IPS-NIHi7 (cell line): ENCODE measurements around the gene HDAC7.

ENCODE experiments used
- DNase-seq: peaks from one replicate; pipeline ENCODE4 v3.0.0; 2012; ENCODE audit warnings: mixed read lengths; ENCODE audit errors: extremely low spot score

Gene HDAC7

DNA sequence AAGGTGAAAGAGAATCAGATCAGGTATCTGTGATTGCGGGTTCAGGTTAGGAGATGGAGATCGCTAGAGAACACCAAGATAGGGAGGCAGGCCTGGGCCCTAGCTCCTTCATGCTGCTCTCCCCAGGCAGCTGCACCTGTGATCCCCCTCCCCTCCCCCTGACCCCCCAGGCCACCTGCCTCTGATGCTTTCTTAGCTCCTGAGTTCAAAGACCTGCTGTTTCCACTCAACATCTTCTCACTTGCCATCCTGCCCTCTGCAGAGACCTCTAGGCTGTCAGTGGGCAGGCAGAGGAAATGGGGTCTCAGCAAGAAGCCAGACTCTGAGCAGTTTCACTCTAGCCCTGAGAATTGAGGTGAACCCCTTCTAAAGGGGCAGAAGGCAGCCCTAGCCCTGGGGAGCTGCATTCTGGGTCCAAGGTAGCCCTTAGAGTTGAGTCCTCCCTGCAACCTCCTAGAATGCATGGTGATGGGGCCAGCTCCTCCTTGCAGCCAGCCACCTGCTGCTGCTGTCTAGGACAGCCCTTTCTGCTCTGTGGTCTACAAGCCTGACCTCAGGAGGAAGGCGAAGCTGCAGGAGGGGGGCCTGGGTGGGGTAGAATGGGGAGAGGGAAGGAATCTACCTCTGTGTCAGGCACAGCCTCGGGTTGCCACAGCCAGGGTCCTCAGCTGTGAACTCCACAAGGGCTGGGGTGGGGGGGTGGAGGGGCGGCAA is 53.0 kb downstream of the HDAC7 start:
- no peak for DNase-seq

DNA sequence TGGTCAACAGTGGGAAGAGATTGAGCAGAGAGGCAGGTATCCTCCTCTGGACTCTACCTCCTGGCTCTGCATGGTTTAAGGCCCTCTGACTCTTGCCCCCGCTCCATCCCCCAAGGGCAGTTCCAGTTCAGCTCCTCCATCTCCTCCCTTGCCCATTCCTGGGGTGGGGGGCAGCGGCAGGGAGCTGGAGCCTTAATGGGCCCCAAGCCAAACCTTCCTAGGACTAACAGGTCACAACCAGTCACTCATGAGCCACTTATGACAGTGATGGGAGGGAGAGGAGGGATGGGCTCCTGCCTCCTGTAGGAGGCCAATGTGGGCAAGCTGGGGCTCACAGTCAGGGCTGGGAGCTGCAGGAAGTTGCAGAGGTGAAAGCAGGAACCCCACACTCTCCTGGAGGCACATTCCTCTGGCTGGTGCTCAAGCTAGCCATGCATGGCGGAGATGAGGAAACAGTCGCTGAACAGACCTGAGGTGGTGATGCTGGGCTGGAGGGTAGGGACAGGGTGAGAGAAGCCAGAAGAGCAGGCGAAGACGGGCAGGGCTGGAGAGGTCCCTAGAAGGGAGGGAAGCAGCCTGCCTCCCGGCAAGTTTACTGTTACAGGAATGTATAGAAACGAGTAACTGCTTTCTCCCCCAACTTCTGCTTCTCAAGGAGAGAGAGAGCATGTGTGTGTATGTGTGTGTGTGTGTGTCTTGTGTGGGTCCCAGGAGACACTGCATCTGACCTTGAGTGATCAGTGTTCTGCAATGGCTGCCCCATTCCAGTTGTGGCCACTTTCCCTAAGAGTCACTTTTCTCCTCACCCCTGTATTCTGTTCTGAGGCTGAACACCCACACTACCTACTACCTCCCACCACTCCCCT is 56.0 kb downstream of the HDAC7 start:
- DNase-seq, result no peak

DNA sequence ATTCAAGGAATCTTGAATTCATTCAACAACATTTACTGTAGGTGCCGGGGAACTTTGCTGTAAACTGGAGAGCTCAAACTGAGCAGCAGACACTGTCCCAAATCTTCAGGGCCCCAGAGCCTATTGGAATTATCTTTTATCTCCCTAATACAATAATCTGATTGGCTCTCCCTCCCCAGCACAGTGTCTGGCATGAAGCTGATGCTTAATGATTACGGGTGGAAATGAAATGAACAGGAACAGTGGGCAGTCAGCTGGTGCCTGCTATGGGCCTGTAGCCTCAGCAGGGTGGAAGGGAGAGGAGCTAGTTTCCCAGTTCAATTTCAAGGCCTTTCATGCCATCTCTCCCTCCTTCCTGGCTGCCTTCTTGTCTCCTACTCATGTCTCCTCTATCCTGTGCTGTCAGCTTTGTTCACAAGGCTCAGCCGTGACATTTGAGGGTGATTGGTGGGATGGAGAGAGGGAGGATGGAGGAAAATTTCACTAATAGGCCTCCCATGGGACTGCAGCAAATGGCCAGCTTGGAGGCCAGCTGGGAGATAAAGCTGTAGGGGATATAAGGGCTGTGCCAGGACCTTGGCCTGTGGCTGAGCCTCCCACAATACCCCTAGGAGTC is 56.7 kb downstream of the HDAC7 start:
- DNase-seq, result no peak

DNA sequence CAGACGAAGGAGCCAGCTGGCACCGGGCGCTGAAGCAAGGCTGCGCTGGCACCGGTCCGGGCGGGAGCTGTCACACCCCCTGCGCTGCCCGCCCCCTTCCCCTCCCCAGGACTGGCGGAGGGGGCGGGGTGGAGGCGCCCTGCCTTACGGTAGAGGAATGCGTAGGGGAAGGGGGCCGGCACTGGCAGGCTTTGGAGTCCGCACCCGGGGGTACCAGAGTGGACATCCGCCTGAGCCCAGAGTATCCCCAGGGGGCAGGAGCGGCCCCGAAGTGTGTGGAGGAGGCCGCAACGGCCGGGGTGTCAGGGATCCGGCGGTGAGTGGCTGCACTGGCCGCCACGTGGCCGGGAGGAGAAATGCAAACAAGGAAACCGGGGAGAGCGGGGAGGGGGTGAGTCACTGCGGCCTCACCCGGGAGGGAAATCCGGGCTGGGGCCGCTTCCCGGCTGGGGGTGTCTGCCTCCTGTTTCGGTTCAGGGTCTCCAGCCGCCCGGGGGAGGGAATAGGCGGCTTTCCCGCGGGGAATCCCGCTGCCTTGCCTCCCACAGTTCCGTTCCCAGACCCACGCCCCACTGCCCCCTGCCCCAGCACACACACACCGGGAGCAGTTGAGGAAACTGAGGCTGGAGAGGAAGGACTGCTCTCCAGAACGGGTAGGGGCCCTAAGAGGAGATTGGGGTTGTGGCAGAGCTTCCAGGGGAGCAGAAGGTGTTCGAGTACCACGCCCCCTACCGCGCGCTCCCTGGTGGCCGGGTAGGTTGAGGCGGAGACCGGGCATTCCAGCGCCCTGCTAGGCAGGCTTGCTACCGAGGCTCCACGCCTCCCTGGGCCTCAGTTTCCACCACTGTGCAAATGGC is 60.6 kb downstream of the HDAC7 start, which contains the start of gene RAPGEF3:
TSS of gene RAPGEF3 (minus strand) at position 47 of the 857 bp plus-strand sequence. CDS start 324 bp downstream, outside the sequence.
- DNase-seq, result peak; percentile 92

DNA sequence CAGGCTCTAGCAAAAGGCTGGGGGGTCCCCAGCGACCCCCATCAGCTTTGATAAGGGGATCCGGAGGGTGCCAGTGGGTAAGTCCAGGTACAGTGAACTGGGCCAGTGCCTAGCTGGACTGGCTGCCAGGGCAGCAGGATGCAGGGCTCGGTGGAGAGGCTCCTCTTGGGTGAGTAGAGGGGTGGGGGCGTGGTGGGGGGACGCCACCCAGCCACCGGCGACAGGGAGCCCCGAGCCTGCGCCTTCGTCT is 61.2 kb downstream of the HDAC7 start:
- DNase-seq, result no peak

DNA sequence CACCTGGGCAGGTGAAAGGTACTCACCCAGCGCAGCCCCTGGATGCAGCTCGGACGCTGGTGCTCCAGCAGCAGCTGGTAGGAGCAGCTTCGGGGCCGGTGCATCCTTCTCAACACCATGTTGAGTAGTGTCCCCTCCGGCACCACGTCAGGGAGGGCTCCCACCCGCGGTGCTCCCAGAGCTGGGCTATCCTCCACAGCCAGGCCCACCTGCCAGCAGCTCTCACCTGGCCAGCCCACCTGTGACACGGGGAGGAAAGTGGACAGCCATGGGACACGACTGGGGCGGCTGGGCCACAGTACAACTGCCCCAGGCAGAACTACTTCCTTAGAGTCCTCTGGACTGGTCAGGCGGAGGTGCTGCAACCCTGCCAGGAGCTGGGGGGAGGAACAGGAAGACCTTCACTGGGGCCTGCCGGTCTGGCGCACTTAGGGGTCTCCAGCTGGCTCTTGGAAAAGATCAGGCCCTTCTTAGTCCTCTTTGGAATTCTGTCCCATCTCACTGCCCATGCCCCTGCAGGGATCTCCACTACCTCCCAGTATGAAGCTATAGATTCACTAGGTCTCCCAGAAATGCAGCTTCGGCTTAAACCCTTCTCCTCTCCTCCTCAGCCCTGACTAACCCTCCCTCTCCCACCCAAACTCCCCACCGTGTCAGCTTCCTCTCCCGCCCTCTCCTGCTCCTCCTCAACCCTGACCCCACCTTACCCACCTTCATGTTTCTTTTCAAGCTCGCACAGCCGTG is 61.7 kb downstream of the HDAC7 start:
- peak; percentile 59 for DNase-seq

DNA sequence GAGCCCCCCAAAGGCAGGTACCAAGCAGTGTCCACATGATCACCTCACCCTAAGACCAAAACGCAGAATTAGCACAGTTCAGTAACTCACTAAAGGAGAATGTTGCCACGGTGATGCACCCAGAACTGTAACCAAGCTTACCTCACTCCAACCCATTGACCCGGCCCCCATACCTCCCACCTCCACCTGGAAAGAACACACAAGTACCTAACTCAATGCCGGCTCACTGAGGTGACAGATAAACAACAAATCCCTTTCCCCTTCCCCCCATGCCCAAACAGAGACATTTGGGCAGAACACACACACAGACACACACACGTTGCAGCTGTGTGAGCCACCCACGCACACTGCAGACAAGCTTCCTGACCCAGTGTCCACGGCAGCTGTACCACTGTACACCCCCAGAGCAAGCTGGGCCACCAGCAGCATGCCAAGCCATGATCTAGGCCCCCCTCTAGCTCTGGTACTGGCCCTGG is 62.3 kb downstream of the HDAC7 start:
- DNase-seq, result no peak

DNA sequence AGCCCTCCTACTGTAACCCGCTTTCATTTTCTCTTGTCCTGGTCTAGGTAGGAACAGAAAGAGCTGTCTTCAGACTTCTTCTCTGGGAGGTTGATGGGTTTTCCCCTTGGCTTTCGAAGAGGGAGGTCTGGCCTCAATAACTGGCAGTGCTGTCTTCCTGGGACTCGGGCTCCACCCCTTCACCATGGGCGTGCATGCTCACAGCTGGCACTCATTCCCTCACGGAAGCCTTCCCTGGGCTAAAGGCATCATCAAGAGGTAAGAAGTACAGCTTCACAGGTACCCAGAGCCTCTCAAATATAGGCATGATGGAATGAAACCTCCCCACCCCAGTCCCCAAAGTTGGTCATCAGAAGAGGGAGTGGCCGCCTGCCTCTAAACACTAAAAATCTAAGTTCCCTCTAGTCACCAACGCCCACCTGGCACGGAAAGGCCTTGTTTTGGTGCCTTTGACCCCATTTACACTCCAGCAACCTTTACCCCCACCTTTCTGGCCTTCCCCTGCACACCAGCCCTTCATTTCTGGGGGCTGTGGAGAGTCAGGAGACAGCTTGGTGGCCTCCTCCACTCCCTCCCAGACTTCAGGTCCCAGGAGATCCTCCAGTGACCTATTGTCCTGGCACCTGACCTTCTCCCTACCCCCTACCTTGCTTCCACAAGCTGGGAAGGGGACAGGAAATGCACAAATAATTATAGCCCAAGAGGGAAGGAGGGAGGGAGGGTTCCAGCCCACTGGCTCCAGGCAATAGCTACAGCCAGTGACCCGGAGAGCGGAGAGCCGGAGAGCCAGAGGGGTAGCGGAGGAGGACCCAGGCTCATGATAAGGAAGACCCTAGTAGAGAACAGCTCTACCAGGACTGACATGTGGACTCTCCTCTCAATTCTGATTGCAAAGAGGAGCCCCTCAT is 63.8 kb downstream of the HDAC7 start:
- no peak for DNase-seq

DNA sequence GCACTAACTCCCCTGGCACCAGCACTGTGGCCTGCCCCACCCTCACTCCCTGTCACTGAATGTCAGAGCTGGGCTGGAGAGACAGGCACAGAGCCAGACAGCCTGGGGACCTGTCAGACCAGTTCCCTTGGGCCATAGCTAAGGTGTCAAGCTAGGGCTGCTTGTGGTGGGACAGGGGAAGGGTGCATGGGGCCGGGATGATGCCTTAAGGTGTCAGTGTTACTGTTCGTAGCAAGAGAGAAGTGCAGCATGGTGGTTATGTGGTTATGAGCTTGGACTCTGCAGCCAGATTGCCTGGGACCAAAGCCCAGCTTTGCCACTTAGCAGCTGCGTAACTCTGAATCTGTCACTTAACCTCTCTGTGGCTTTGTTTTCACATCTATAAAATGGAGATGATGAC is 64.8 kb downstream of the HDAC7 start:
- no peak for DNase-seq

DNA sequence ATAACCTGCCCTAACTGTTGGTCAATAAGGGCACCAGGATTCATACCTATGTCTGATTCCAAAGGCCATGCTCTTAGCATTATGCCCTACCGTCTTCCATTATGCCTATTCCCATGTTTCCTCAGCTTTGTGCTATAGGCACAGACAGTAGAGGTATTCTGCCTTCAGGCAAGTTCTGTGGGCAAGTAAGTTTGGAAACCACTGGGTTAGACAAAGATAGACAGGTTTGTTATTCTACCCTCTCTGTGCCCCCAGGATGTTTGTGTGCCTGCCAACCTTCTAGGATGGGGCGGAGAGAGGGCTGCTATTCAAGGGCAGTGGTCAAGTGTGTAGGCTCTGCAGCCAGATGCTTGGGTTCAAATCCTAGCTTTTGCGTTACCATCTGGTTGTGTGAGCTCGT is 65.6 kb downstream of the HDAC7 start:
- no peak for DNase-seq

DNA sequence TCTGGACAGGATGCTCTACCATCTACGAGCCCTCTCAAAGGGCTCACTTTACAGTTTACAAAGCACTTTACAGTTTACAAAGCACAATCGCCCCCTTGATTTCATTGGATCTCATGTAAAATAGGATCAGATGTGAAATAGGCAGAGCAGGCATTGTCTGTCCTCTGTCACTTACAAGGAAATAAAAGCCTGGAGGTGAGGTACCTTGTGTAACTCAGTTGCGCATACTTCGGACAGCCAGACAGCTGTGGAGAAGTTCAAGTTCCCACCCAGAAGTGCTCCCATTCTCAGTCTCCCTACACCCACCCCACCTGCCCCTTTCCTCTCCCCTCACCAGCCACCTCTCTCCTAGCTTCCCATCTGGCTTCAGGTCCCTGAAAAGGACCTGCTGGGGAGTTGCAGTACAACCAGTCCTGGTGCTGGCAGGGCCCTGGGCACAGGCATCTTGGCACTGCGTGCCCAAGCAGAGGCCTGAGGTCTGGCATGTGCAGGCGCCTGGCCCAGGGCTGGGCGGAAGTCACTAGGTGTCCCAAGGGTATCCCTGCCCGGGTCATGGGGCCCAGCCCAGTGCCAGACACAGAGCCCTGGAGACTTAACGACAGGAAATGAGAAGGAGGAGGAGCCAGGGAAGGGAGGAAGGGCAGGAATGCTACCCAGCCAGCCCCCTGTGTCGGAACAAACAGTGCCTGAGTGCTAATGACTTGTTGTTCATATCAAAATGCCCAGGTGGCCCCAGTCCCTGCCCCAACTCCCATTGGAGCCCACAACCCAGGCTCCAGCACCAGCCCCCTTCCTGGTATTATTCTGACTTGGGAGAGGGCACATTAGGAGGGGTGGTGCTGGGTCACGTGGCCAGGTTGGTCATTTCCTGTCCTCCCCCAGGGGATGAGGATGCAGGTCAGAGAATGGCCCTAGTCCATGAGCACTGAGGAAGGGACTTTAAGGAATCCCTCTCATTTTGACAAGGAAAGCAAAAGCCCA is 66.4 kb downstream of the HDAC7 start:
- DNase-seq, result peak; percentile 73

DNA sequence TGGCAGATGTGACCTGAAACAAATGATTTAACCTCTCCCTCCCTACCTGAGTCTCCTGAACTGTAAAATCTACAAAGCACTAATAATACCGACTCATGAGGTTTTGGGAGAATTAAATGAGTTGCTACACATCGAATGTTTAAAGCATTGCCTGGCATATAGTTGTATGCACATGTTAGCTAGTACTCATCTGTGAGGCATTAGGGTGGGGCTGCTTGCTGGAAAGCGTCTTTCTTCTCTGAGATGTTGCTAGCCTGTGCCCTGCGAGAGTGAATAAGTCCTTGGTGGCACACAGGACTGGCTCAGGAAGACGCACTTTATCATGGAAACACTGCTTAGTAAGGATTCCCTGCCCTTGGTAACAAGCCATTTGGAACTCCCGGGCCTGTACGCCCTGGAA is 67.2 kb downstream of the HDAC7 start:
- DNase-seq, result no peak

DNA sequence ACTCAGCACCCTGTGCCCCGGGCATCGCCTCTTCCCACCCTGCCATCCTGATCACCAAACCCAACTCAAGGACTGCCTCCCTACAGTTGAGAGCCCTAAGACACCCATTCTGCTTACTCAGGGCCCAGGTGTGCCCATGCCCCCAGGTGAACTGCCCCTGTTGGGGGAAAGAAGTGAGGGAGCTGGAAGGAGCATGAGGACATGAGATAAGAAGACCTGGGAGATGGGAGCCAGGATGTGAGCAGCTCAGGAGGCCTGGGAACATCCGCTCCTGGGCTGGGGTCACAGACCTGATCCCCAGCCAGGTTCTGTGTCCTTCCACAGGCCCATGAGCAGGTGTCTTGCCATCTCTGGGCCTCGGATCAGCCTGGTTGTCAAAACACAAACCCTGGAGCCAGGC is 67.6 kb downstream of the HDAC7 start:
- DNase-seq, result no peak

DNA sequence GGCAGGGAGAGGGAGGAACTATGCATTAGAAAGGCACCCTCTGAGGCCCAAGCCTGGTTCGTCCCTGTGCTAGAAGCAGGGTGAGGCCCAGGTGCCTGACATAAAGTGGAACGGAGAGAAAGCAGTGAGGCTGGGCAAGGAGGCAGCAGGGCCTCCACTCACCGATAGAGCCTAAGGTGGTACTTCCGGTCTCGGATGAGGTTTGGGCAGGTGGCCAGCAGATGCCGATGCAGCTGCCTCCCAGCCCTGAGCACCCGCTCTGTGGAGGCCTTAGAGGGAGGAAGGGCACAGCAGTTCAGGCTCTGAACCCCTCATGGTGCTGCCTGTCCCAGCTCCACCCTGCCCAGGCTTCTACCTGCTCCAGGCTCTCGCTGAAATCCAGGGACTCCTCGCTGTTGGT is 68.1 kb downstream of the HDAC7 start:
- no peak for DNase-seq

DNA sequence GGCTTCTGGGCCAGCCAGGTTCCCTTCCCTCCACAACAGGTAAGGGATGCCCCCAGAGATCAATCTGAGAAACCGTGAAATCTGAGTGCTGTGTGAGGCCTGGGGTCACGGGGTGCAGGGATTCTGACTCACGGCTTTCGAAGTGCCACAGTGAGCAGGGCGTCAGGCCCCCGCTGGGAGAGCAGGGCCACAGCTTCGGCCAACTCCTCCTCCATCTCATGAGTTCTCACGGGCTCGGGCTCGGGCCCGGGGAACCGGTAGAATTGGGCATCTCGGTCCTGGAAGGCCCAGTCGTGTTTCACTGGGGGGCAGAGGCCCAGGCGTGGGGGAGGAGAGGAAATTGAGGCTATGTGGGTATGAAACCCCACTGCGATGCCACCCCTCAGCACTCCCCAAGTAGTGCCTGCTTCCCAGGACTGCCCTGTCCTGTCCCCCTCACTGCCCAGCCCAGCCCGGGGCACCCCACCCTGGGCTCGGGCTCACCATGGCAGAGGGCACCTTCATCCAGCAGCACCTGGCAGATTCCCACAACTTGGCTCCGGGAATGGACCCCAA is 68.7 kb downstream of the HDAC7 start:
- no peak for DNase-seq

DNA sequence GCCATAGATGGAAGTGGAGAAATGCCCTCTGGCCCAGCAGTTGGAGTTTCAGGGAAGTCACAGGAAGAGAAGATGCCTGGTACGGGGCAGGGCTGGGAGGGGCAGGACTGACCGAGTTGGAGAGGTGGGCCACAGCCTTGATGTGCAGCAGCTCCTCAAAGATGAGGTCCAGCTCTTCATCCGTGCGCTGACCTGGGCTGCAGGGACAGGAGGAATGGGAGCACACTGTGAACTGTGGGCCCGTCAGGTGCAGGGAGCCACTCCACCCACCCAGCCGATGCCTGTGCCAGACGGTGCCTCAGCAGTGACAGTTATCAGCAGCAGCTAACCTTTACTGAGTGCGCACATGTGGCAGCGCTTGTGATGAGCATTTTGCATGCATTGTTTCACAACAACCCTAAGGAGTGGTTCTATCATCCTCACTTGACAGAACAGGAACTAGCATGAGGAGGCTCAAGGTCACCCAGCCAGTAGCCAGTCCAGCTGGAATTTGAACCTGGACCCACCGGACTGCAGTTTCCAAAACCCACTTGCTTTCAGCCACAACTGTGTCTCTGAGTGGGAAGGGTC is 69.4 kb downstream of the HDAC7 start:
- no peak for DNase-seq

DNA sequence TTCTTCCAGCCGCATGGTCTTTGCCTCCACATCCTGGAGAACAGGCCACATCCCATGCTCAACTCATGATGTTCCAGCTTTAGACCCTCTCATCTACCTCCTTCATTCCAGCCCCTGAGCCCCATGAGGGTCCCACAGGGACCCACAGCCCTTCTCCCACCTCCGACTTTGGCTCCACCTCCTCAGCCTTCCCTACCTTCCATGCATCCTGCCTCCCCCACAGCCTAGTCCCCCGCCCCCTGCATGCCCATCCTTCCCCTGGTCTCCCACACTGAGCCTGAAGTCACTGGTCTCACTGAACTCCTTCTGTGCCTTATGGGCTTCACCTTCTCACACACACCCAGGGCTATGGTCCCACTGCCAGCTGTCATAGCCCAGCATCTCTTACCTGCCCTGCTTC is 70.8 kb downstream of the HDAC7 start:
- DNase-seq, result no peak

DNA sequence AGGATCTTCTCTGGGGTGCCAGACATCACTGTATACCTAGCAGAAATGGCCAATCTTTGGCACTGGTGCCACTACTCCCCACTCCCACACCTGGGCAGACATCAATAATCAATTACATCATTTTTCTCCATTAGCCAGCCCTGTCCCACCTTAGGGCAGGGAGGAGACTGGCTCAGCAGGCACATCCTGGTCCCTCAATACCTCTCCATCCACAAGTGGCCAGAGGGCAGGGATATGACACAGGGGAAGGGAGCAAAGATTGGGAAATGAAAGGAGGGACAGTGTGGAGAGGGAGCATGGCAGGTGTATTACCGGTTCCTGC is 71.2 kb downstream of the HDAC7 start:
- DNase-seq, result no peak
